GM21367 (cell line): ENCODE data around the gene CSTF1.

Experiments
- ATAC-seq: cut with Tn5 transposase; IDR thresholded peaks from one replicate; pipeline ENCODE4 v1.9.1; 2021; ENCODE audit not compliant: unreplicated experiment

CSTF1 gene

DNA sequence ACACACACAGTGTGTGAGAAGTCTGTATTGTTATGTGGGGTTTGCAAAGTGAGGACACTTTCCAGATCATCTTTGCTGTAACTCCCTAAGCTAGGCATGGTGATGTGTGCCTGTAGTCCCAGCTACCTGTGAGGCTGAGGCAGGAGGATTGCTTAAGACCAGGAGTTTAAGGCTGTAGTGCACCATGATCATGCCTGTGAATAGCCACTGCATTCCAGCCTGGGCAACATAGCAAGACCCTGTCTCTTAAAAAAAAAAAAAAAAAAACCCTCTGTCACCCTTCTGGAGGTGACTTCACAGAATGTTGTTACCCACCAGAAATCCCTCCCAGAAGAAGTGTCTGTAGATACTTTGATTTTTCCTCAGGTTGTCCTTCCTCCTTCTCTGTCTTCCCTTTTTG lies 34.5 kb downstream of the CSTF1 start:
- ATAC-seq, result no peak

DNA sequence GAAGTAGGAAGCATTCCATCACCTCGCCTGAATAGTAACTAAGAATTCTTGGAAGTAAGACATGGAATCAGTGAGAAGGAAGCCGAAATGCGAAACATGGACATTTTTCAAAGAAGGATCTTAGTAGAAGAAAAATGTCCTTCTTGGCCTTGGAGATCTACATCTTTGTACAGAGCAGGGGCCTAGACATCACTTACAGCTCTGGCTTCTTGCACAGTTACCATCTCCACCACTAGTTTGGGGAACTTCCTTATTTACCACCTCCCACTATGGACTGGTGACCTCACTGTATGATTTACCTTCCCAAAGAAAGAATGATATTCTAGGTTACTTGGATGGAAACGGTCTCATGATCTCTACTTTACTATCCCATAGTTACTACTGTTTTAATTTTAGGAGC lies 35.4 kb downstream of the CSTF1 start:
- ATAC-seq, result no peak

DNA sequence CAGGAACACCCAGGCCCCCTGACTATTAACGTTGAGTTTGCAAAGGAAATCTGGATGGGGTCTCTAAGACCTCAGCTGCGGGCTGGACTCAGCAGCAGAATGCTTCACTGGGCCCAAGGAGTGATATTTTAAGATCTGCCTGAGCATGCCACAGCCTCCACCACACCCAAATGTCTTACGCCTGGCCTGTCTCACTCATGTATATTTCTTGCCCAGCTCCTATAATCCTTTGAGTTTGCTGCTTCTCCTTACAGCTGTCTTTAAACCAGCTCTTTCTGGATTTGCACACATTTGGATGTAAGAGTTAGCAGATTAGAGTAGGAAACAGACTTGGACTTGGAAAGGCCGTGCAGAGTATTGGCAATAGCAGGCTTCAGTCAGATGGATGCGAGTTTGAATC lies 36.0 kb downstream of the CSTF1 start:
- ATAC-seq, result no peak

DNA sequence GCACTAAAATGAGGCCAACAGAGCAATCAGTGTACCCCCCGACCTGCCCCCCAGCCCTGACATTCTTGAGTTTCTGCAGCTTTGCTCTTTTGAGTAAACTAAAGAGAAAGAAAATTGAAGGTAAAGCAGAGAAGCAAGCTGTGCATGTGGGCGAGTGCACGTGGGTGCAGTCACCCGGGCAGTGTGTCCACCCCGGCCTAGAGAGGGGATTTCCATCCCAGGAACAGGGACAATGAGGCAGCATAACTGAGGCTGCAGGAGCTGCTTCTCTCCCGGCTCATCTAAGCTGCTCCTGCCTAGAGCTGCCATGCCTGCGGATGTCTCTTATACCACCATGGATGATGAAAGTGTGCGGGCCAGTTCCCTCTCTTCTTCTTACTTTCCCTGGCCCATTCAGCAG lies 36.4 kb downstream of the CSTF1 start:
- ATAC-seq, result no peak

DNA sequence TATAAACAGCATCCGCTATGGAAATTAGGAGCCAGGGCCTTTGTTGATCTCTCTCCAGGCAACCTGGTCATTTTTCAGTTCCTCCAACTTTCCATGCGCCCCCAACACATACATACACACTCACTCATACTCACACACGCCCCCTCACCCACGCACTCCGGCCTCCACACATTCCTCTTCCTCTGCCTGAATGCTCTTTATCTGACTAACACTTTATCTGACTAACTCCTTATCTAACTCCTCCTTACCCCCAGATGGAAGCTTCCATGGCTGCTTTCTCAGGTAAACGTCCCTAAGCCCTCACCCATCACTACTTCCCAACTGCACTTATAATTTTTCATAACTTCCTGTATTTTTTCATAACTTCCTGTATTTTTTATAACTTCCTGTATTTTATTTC lies 37.1 kb downstream of the CSTF1 start:
- ATAC-seq, result no peak

DNA sequence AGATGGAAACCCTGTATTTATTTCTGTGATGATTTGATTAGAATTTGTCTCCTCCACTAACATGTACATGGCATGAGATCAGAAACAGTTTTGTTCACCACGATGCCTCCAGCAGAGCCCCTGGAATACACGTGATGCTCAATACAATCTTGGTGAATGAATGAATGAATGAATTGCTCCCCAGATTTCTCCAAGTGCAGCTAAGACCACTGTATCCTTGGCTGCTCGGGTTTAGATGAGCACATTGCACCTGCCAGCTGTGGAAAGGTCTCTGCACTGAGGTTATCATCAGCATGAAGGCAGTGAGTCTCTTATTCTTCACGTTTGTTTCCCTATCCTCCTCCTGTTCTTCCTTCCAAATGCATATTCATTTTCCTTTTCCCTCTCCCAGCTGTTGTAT lies 37.5 kb downstream of the CSTF1 start:
- ATAC-seq, result no peak

DNA sequence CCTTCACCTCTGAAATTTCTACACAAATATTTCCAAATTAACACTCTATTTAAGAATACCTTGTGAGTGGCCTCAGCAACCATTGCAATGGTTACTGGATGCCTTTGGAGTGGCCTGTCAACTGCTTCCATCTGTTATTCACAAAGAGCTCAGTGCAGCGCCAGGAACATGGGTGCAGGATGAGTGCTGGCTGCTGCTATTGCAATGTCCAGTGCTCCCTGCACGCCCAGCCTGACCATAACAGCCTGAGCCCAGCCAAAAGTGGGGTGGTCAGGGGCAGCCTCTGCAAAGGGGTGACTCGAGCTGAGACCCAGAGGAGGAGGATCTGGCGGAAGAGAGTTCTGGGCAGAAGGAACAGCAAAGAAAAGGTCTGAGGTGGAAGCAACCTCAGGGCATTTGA lies 38.0 kb downstream of the CSTF1 start:
- ATAC-seq, result no peak

DNA sequence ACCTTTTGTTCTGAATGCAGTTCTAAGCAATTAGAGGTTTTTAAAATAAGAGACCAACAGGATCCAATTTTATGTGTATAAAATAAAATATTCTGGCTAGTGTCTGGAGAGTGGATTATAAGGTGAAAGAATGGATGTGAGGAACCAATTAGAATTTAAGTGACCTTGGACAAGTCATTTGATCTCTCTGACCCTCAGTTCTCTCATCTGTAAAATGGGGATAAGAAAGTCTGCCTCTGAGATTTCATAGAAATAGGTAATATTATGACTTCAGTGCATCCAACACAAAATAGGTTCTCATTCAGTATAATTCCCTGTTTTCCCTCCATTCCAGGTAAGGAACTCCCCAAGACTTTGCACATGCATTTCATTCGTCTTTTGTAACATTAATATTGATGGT lies 38.5 kb downstream of the CSTF1 start:
- no peak for ATAC-seq

DNA sequence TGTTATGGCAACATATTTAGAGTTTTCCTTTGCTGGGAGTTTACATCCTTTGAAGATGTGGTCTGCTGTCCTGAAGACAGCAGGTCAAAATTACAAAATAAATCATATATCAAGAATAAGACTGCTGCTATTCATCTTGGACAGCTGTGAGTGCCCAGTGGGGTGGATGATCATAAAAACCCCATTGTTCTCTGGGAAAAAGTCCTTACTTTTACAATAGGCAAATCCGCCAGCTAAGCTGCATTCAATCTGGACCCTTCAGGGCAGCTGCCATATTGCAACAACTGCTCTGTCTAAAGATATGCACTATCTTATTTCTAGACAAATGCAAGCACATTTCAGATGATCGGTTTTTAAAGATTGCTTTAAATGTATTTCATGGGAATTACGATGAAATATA lies 39.0 kb downstream of the CSTF1 start:
- ATAC-seq, result no peak

DNA sequence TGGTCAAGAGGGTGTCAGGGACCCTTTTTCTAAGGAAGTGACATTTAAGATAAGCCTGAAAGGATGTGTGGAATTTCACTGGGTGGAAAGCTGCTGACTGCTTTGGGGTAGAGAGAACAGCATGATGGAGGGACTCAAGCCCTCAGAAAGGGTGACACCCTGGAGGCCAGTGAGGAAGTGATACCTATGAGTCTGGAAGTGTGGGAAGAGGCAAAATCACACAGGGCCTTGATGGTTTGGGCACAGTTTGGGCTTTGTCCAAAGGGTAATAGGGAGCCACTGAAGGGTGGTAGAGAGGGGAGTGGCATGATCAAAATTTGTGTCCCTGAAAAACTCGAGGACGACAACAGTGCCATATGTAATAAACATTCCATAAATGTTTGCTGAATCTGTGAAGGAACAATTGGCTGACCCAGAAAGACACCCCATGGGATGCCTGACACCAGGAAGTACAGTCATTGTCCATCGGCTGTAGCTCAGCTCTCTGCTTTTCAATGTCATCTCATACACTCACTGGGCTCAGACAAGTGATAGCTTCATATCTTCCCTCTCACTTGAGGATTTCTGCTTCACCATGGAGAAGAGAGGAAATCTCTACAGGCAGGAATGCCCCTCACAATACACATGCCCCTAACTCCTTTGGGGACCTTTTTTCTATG lies 40.9 kb downstream of the CSTF1 start:
- ATAC-seq, result no peak

DNA sequence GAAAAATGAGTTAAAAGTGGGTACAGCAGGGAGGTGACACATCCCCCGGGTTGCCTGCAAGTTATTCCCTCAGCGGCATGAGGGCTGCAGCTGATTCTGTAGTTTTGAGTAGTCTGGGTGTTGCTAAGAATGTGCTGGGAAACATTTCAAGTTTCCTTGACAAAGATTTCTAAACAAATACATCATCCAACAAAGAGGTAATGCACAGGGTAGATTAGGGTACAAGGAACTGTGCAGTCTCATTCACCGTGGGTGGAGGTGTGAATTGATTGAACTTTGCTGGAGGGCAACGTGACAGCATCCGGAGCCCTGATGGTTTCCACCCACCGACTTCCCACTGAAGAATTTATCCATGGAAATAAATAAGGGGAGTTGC lies 41.4 kb downstream of the CSTF1 start:
- ATAC-seq, result no peak

DNA sequence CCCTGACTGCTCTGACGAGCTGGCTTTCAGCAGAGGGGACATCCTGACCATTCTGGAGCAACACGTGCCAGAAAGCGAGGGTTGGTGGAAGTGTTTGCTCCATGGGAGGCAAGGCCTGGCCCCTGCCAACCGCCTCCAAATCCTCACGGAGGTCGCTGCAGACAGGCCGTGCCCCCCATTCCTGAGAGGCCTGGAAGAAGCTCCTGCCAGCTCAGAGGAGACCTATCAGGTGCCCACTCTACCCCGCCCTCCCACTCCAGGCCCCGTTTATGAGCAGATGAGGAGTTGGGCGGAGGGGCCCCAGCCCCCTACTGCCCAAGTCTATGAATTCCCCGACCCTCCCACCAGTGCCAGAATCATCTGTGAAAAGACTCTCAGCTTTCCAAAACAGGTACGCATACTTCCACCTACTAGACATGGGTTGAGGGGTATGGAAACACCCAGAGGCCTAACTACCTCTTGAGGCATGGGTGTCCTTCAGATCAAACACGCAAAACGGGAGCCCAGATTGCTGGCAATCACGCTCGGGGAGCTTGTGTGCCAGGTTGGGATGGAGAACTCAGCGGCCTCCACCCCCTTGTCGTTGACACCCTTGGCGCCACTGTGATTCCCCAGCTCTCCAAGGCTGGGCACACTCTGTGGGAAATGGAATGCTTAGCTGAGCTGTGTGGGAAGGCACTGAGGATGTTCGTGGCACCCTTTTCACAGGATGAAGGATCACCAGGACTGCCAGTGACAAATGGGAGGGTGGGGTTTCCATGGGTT lies 44.9 kb downstream of the CSTF1 start:
- ATAC-seq, result no peak

DNA sequence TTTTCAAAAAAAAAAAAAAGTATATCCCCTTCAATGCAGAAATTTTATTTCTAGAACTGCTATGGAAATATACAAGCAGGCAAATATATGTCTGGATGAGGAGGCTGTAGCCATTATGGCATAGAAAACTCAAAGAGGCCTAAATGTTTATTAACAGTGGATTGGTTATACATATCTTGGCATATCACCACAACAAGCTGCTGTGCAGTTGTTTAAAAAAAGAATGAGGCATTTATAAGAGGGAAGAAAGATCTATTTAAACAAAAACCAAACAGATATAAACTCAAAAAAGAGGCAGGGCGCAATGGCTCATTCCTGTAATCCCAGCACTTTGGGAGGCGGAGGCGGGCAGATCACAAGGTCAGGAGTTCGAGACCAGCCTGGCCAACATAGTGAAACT lies 45.8 kb downstream of the CSTF1 start:
- ATAC-seq, result no peak

DNA sequence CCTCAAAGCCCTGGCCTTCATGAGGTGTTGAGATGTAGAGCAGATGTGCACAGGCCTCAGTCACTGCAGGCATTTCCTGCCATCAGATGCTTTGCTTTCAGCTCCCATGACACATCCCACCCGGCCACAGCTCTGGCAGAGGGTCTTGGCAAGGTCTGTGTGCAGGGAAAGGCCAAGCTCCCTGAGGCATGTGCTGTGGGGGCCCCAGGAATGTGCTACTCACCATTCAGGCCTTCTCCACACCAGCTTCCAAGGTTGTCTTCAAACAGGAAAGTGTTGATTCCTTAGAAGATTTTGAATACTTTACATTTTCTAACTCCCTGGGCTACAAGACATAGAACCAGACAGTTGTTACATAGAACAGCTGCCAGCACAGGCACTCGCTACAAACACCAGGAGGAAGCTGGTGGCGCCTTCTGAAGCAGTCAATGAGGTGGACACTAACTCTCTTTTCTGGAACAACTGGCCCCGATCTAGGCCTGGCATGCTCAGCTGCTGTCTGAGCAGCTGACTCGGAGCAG lies 47.4 kb downstream of the CSTF1 start:
- no peak for ATAC-seq

DNA sequence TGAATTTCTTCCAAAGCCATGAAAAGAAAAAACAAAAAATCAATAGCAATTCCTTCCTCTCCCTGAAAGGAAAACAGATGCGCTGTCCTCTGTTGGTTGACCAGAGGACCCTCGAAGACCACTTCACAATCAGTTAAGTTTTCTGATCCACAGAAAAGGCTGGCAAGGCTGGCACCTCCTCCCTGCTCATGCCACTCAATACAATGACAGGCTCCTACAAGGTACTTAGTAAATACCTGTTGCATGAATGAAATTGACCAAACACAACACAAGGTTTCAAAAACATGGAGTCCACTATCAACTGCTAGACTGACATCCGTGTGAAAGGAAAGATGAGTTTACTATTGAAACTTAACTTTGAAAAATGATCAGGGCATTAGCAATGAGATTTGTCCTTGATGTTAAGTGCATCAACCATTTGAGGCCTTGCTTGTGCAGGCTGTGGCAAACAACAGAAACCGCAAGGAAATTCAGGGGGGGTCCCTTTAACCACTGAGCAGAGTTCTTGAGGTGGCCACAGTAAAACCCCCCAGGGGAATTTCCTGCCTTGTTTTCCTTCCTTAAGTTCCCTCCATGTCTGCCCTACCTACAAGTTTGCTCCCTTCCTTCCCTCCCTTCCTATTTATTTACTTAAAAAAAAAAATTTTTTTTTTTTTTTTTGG lies 48.0 kb downstream of the CSTF1 start:
- ATAC-seq, result no peak

DNA sequence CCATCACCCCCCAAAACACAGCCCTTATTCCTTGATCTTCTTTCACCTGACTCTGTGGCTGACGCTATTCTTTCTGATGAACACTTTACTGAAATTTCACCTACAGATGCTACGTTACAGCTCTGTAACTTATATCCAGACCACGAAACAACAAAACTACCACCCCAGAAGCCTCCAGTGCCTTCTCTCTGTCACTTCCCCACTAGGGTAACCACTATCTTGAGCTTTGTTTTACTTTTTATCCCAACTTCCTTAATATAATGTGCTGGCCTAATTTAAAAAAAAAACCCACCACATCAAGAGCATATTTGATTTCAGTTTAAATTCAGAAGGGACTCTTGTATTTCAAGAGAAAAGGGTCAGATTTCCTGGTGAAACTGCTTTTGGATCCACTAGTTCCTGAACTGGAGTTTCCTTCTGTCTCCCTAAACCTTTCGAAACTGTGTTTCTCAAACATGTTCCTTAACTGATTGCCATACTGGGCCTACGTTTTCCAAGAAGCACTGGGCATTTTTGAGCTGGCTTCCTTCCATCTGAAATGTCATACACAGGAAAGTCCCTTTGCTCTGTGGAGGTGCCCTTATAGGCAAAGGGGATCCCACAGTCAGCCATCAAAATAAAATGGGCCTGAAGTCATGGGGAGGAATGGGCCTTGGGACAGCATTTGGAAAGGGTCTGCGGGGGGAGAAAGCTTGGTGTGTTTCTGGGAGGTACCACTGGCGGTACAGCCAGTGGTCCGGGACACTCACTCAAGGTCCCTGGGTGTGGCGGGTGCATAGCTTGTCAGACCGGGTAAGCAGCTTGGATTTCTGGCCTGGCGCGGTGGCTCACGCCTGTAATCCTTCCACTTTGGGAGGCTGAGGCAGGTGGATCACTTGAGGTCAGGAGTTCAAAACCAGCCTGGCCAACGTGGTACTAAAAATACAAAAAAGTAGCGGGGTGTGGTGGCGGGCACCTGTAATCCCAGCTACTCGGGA lies 50.2 kb downstream of the CSTF1 start:
- ATAC-seq, result no peak

DNA sequence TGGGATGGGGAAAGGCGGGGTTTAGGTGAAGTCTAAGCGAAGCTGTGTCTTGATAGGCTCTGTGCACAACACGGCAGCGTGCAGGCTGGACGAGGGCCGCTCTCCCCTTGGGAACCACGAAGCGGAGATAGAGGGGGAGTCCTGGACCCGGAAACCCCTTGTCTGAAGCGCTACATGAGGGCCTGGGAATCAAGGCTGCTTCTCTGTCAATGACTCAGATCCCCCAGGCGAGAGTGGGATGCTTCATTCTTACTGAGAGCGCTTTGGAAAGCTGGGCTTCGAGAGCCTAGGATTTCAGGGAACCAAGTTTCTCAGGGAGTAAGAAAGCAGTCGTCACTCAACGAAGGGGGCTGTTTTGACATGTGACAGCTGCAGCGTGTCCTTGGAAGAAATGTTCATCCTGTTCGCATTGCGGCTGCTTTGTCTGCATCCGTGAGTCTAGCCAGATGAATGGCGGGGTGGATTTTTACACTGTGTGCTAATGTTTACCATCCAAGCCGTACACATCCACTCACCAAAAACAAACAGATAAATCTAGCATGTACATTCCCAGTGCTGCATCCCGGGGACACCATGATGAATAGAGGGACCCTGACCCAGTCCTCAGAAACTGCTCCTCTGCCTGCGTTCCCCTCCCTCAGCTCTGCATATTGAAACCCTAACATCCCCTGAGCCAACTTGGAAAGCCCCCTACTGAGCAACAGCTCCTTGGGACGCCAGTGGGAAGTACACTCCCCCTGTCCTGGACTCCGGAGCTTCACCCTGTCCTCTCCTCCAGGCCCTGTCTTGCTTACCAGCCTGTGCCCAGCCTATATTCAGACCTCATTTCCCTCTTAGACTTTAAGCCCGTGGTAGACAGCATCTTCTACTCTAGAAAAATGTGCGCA lies 51.5 kb downstream of the CSTF1 start:
- no peak for ATAC-seq

DNA sequence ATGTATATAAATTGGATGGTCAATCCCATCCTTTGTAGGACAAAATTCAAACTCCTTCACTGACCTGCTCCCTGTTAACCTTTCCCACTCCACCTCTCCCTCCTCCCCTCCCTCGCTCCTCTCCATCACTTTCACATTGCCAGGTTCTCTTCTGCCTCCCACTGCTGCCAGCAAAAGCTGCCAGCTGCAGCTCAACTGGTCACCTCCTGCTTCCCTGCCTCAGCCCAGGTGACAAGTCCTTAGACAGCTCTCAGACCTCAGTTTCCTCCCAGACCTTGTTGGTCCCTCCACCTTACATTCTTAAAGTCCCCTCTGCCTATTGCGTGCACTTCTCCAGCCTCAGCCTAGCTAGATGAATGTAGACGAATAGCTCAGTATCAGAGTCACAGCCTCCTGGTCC lies 52.7 kb downstream of the CSTF1 start:
- ATAC-seq, result no peak

DNA sequence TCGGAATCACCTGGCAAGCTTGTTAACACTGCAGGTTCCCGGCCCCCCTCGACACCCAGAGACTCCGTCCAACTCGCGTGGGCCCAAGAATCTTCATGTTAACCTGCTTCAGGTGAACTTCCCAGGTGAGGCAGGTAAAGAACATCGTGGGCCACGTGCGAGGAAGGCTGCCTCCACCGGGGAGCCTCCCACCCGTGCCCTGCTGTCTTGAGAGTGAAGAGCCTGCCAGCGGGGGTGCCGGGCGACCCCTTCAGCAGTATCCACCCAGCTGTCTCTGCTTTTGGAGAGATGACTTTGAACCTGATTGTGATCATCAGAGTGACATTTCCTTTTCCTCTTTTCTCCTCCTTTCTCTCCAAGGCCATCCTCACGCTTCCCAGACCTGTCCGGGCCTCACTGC lies 53.1 kb downstream of the CSTF1 start:
- no peak for ATAC-seq

DNA sequence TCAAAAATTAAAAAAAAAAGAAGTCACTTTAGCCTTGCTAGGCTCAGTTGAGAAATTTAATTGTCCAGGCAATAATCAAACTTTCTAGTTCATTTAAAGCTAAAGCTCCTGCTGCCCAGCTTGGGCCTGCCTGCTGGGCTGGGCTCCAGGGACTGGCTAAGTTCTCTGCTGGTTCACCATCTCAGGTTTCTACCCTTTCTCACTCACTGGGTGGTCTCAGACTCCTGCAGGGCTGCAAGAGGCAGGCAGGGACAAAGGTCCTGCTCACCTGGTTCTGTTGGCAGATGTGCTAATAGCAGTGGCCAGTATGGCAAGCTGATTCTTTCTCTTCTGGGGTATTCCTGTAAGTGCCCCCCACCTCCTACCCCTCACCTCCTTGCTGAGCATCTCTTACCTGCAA lies 54.8 kb downstream of the CSTF1 start:
- no peak for ATAC-seq
